Ramos (cell line): ENCODE data around the gene RAB40C.

Source experiments
- in situ Hi-C: fragments of 300-500 bp; cut with MboI; formaldehyde crosslinking; loops from one replicate; pipeline ENCODE4 v1.14.3; 2022; ENCODE audit warnings: low sequenced_read_pairs; ENCODE audit not compliant: unreplicated experiment

RAB40C gene

DNA sequence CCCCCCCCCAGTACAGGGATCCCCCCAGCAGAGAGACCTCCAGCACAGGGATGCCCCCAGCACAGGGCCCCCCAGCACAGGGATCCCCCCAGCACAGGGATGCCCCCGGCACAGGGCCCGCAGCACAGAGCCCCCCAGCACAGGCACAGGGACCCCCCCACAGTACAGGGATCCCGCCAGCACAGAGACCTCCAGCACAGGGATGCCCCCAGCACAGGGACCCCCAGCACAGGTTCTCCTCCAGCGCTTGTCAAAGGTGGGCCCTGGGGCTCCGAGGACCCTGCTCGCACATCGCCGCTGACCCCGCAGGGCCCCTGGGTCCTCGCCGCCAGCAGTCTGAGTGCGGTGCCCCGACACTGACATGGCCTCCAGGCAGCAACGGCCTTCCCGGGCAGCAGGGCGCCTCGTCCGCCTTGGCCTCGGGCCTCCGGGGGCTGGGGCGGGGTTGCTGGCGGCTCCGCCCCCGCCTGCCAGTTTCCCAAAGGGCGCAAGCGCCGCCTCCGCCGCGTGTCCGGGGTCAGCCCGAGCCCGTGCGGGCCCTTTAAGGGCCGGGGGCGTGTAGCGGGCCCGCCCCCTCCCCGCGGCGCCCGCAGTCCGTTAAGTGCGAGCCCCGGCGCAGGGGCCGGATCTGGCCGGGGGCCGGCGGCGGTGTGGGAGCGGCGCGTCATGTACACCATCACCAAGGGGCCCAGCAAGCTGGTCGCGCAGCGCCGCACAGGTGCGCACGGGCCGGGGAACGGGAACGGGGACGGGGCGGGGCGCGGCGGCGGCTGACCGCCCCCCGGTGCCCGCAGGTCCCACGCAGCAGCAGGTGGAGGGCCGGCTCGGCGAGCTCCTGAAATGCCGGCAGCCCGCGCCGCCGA is 51.7 kb downstream of the RAB40C start, which contains the start of gene MCRIP2:
Gene MCRIP2, plus strand, starts transcription at position 503 of the 863 bp plus-strand sequence. Its CDS starts 164 bp downstream, at position 667.
- in situ Hi-C loops: no loop called here

DNA sequence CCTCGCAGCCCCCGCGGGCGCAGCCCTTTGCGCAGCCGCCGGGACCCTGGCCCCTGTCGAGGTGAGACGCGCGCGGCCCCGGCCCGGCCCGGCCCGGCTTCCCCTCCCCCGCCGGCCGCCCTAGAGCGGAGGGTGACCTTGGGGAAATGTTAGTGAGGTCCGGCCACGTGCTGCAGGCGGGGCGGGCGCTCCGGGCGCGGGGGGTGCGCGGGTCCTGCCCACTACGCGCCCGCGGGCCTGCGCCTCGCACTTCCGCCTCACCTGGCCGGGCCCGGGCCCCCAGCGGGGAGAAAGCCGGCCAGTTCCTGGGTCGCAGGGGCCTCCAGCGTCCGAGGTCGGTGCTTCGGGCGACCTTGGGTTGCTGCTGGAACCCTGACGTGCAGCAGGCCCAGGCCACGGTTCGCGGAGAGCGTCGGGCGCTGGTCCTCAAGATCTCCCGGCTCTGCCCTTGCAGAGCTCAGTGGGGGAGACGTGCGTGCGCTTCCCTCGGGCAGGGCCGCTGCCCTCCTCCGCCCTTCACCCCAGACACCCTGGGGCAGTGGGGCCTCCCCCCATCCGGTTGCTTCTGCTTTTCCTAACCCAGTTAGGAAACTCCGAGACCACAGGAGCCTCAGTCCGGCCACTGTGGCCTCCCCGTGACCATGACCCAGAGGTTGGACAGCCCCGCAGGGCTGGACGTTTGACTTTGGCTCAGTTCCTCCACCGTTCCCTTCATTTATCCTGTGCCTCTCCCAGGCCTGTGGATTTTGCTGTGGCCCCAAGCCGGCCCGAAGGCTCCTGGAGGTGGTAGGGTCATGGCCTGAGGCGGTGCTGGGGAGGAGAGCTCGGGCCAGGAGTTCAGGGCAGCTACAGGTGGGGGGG is 52.6 kb downstream of the RAB40C start:
- in situ Hi-C loops: no loop called here

GRCh38 chr16:643050-643368 is 53.1 kb downstream of the RAB40C start:
- in situ Hi-C loops: no loop called here

- in situ Hi-C loops: no loop called here
These were observed 54.7 kb downstream of the RAB40C start for GRCh38 chr16:644556-644955.

- in situ Hi-C loops: no loop called here
These were observed 56.2 kb downstream of the RAB40C start for GRCh38 chr16:645852-646678.

DNA sequence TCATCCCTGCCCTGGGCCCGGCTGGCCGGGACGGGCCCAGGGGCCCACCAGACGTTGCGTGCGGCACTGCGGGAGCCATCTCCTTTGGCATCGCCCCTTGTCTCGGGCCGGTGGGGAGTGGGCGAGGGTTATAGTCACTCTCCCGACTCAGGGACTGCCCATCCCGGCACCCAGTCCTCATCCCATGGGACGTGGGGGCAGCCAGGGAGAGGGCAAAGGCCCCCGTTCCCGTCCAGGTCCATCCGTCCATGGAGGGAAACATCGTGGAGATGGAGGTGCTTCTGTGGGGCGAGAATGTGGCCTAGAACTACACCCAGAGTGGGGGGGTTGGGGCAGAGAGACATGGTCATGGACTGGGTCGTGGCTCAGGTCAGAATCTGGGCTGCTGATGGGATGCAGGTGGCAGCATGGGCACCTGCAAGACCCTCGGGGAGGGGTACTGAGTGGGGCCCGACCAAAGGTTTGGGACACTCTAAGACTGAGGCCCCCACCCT is 56.9 kb downstream of the RAB40C start:
- in situ Hi-C loops: no loop called here

DNA sequence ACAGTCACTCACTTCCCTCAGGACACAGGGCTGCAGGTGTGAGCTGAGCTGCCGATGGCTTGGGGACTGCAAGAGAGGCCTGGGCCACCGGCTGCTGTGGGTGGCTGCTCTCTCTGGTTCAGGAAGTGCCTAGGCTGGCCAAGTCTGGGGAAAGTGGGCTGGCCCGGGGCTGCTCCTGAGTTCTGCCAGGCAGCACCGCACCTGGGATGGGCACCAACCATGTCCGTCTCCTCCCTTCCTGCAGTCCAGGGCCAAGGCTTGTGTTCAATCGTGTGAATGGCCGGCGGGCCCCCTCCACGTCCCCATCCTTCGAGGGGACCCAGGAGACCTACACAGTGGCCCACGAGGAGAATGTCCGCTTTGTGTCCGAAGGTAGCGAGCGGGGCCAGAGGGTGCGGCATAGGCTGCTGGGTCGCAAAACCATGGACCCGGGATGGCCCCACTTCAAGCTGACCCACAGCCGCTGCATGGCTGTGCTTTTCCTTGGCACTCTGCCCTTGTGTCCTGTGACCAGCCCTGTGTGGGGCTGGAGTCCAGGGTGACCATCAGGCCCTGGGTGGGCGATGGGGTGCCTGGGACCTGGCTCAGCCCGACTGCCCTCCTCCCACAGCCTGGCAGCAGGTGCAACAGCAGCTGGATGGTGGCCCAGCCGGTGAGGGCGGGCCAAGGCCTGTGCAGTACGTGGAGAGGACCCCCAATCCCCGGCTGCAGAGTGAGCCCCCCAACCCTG is 57.5 kb downstream of the RAB40C start:
- in situ Hi-C loops: no loop called here

DNA sequence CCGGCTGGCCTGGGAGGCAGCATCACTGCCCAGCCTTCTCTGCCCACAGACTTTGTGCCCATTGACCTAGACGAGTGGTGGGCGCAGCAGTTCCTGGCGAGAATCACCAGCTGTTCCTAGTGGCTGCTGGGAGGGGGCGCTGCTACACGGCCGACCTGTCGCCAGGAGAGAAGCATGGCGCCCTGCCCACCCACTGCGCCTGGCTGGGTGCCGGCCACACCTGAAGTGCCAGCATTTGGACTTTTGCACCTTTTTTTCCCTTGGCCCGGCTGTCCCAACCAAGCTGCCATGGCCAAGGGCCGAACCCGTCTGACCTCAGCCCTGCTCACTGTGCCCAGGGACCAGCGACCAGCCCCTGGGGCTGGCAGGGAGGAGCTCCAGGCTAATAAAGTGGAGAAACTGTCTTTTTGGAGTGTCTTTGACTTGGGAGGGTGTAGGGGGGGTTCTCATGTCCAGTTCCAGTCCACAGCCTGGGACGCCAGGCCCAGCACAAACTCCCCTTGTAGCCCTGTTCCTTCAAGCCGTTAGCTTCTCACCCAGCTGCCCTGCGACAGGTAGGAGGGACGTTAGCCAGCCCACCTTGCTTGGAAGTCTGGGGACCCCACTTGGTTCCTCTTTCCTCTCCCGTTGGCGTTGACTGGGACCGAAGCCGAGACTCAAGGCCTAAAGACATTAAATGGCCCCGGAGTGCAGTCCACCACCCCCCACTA is 58.4 kb downstream of the RAB40C start:
- in situ Hi-C loops: no loop called here

DNA sequence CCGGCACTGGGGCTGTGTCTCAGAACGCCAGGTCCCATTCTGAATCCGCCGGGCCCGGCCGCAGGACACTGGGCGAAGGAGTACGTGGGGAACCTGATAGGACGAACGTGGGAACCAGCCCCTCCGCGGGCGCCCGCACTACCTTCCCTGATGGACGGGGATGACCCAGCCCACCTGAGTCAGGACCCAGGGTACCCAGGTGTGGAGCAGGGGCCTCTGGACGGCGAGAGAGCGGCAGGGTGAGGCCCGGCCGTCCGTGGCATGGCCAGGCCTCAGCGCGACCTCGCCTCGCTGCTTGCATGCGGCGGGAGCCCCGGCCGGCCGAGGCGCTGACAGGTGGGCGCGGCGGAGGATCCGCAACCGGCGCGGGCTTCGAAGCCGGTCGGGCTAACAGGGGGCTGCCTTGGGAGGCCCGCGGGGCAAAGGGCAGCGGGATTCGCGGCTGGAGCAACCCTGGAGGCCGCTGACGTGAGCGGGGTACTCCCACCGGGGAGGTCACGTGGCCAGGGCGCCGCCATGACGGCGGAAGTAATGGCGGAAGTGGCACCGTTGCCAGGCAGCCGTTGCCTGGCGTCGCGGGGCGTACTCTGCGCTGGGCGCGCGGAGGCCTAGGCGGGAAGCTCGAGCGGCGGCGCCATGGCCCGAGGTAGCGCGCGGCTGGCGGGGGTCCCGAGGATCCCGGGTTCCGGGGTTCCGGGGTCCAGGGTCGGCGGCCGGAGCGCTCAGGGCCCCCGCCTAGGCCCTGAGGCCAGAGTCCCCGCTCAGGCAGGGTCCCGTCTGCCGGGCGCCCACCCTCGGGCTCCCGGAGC is 59.1 kb downstream of the RAB40C start, which contains the start of gene WDR90:
Gene WDR90, plus strand, starts transcription at position 585 of the 809 bp plus-strand sequence. Its CDS starts 52 bp downstream, at position 637.
- in situ Hi-C loops: no loop called here

GRCh38 chr16:649631-650030 is 59.8 kb downstream of the RAB40C start:
- in situ Hi-C loops: no loop called here

DNA sequence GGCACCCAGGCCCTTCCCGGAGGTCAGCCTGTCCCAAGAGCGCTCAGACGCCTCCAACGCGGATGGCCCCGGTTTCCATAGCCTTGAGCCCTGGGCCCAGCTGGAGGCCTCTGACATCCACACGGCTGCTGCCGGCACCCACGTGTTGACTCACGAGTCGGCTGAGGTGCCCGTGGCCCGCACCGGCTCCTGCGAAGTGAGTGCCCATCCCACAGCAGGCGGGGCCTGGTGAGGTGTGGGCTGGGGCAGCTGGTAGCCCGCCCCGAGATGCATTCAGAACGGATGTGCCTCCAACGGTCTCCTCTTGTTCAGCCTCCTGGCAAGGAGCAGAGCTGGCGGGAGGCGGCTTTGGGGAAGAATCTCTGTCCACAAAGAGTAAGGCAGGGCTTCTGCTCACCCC is 62.0 kb downstream of the RAB40C start:
- in situ Hi-C loops: no loop called here

- in situ Hi-C loops: no loop called here
These were observed 62.8 kb downstream of the RAB40C start for GRCh38 chr16:652454-653305.

DNA sequence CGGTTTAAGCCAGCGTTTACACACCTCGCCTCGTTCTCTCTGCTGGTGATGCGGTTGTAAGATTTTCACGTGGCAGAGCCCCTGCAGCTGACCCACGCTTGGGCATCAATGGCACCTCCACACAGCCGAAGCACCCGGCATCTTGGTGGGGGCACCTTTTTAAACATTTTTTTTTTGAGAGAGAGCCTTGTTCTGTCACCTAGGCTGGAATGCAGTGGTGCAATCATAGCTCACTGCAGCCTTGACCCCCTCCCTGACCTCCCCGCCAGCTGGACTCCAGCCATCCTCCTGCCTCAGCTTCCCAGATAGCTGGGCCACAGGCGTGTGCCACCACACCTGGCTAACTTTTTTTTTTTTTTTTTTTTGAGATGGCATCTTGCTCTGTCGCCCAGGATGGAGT is 64.2 kb downstream of the RAB40C start:
- in situ Hi-C loops: no loop called here

- in situ Hi-C loops: no loop called here
These were observed 67.6 kb downstream of the RAB40C start for GRCh38 chr16:657487-657886.

- in situ Hi-C loops: no loop called here
These were observed 69.1 kb downstream of the RAB40C start for GRCh38 chr16:658679-659571.

DNA sequence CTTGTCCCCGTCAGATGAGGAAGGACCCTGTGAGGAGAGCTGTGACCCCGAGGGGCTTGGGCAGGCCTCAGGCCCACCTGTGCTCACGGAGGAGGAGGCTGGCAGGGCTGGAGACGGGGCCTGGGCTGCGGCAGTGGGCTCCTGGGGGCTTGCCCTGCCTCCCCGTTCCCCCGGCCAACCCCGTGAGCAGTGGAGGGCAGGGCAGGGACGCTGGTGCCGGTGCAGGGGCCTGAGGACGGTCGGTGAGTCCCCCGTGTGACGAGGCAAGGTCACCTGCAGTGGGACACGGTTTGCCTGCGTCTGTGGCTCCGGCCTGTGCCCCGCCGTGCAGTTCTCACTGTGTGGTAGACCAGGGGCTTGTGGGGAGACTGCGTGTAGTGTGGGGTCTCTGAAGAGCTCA is 69.8 kb downstream of the RAB40C start:
- in situ Hi-C loops: no loop called here
